ENCODE data around the gene C6orf136. TPM values are rescaled to one million over a fixed set of nuclear protein-coding genes. Genes with fewer than 3 reads are reported as not detected.

Gene C6orf136
- total RNA-seq, 1 donor from 2014 or later: 6.8 TPM

- no peak for DNase-seq (ENCODE audit: extremely low read depth, low read depth, low spot score)
Observed at GRCh38 chr6:30685157-30686008, 38.5 kb downstream of the C6orf136 start.

GRCh38 chr6:30686009-30686907 lies 39.3 kb downstream of the C6orf136 start, which contains the start of gene PPP1R18:
PPP1R18 (minus strand) TSS chr6:30686645; CDS start chr6:30686018, 627 bp downstream.
- no peak for DNase-seq (ENCODE audit: extremely low read depth, low read depth, low spot score)

GRCh38 chr6:30686908-30687658 lies 40.1 kb downstream of the C6orf136 start:
- DNase-seq (ENCODE audit: extremely low read depth, low read depth, low spot score): no peak

GRCh38 chr6:30687659-30688431 lies 40.9 kb downstream of the C6orf136 start:
- no peak for DNase-seq (ENCODE audit: extremely low read depth, low read depth, low spot score)

- DNase-seq (ENCODE audit: extremely low read depth, low read depth, low spot score): no peak
Observed at GRCh38 chr6:30688569-30688968, 41.6 kb downstream of the C6orf136 start.

- DNase-seq (ENCODE audit: extremely low read depth, low read depth, low spot score): no peak
Observed at GRCh38 chr6:30689022-30689865, 42.3 kb downstream of the C6orf136 start.

- no peak for DNase-seq (ENCODE audit: extremely low read depth, low read depth, low spot score)
Observed at GRCh38 chr6:30689985-30690384, 43.1 kb downstream of the C6orf136 start.

GRCh38 chr6:30690403-30691207 lies 43.7 kb downstream of the C6orf136 start, which contains the start of gene NRM:
NRM (minus strand) TSS chr6:30690984; CDS start chr6:30690974, 10 bp downstream.
- DNase-seq (ENCODE audit: extremely low read depth, low read depth, low spot score): no peak

- no peak for DNase-seq (ENCODE audit: extremely low read depth, low read depth, low spot score)
Observed at GRCh38 chr6:30691208-30691847, 44.4 kb downstream of the C6orf136 start.

- DNase-seq (ENCODE audit: extremely low read depth, low read depth, low spot score): no peak
Observed at GRCh38 chr6:30696432-30696831, 49.5 kb downstream of the C6orf136 start.

- DNase-seq (ENCODE audit: extremely low read depth, low read depth, low spot score): no peak
Observed at GRCh38 chr6:30700340-30700739, 53.4 kb downstream of the C6orf136 start.

Other genes starting within 250 kb of the C6orf136 start
- 412 and 601 TPM in 2 replicates for gene HLA-E, start 157.6 kb upstream of the C6orf136 start, total RNA-seq
- gene GNL1, start 90.6 kb upstream of the C6orf136 start, total RNA-seq: 34.3 and 45.1 TPM in 2 replicates
- 6.1 and 7.9 TPM in 2 replicates for gene PRR3, start 89.8 kb upstream of the C6orf136 start, total RNA-seq
- 54.0 and 64.4 TPM in 2 replicates for gene ABCF1, start 75.7 kb upstream of the C6orf136 start, total RNA-seq
- 32.7 and 40.0 TPM in 2 replicates for gene PPP1R10, start 29.9 kb upstream of the C6orf136 start, total RNA-seq
- gene MRPS18B, start 29.3 kb upstream of the C6orf136 start, total RNA-seq: 33.9 and 41.1 TPM in 2 replicates
- gene ATAT1, start 20.3 kb upstream of the C6orf136 start, total RNA-seq: 8.1 and 8.9 TPM in 2 replicates
- 28.8 and 28.9 TPM in 2 replicates for gene DHX16, start 25.9 kb downstream of the C6orf136 start, total RNA-seq
- gene PPP1R18, start 39.5 kb downstream of the C6orf136 start, total RNA-seq: 124 and 147 TPM in 2 replicates
- gene NRM, start 43.9 kb downstream of the C6orf136 start, total RNA-seq: 8.8 and 10.8 TPM in 2 replicates
- 8.7 and 18.1 TPM in 2 replicates for gene MDC1, start 70.1 kb downstream of the C6orf136 start, total RNA-seq
- gene TUBB, start 73.2 kb downstream of the C6orf136 start, total RNA-seq: 842 and 878 TPM in 2 replicates
- 105 and 120 TPM in 2 replicates for gene FLOT1, start 95.6 kb downstream of the C6orf136 start, total RNA-seq
- gene IER3, start 97.4 kb downstream of the C6orf136 start, total RNA-seq: 75.3 and 157 TPM in 2 replicates
- gene DDR1, start 237.4 kb downstream of the C6orf136 start, total RNA-seq: 9.1 and 18.7 TPM in 2 replicates